Measurements from ENCODE around the gene RP2.

The RP2 gene

DNA sequence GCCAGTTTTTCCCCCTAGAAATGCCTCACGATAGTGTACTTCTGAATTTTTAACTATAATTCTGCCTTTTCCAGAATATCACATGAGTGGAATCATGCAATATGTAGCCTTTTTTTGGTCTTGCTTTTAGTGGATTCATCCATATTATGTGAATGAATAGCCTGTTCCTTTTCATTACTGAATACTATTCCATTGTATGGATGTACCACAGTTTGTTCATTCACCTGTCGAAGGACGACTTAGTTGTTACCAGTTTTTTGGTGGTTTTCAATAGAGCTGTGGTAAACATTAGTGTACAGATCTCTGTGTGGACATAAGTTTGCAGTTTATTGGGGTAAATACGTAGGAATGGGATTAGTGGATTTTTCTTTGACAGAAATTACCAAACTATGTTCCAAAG, 83.4 kb downstream of the RP2 start:
- no peak for DNase-seq

DNA sequence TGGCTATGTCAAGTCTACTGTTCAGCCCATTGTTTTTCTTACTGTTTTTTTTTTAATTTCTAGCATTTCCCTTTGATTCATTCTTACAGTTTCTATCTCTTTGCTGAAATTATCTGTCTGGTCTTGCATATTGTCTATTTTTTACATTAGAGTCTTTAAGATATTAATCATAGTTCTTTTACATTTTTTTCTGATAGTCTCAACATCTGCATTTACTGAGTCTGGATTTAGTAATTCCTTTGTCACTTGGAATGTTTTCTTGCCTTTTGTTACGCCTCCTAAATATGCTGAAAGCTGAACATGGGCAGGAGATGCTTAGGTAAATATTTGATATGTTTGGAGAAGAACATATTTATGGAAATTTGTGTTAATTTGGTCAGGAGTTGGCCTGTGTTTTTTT, 85.8 kb downstream of the RP2 start:
- peak; percentile 78 for DNase-seq

DNA sequence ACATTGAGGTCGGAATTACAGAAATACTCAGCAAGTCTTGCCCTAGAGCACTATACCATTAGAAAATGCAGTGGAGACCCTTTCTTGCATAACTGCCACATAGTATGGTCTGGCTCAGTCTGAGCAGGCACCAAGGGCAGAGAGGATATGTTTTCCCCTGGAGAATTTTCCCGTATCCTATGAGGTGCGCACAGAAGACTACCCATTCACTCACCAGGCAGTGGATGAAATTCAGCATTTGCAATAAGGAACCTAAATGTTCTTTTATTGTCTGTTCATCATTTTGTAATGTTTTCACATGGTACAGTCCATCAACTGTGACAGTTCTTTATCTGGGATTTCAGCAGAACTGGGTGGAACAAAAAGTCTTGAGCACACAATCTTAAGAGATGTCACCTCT, 90.9 kb downstream of the RP2 start:
- DNase-seq = no peak

DNA sequence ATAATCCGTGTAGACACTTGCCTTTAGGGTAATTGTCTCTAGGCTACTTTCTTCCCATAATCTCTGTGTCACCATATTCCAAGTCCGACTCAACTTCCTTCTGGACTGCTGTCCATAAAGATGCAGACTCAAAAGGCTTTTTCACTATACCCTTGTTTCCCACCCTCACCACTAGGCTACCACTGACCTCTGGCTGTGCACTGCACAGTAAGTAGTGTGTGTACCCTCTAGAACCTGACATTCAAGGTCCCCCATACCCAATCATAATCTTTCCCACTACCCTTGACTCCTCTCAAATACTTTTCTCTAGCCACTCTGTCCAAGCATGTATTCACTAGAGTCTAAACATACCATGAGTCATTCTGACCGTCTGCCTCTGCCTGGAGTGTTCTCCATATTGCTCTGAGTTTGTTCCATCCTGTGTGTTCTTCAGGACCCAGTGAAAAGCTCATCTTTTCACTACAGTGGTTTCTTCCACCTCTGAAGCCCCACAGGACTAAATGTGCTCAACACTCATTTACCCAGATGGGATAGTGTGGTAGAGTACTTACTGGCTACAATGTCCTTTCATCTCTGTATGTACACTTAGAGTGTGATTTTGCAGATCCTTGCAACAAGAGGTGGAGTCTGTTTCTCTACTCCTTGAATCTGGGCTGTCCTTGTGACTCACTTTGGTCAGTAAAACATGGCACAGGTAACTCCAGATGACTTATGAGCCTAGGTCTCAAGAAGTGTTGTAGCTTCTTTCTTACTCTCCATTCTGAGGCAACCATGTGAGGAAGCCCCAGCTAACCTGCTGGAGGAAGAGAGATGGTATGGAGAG, 92.8 kb downstream of the RP2 start:
- DNase-seq = peak; percentile 77

Measured in fibroblast of skin of back (primary cell).